Measurements from ENCODE around the gene CBFB. TPM values are rescaled to one million over a fixed set of nuclear protein-coding genes. Genes with fewer than 3 reads are reported as not detected.
"Not testable (repeated sequence)": the region's sequence is repeated elsewhere in the genome, so short reads cannot be mapped to it uniquely, and the experiment has no call there.

CBFB gene
- total RNA-seq, 1 donor from 2014 or later = 60.3 TPM

GRCh38 chr16:67034487-67034886 is 5.5 kb downstream of the CBFB start:
- intact Hi-C loops (cut with DNase I) = no loop called here
- ATAC-seq (no peak), DNase-seq (ENCODE audit: low spot score) (no peak)

DNA sequence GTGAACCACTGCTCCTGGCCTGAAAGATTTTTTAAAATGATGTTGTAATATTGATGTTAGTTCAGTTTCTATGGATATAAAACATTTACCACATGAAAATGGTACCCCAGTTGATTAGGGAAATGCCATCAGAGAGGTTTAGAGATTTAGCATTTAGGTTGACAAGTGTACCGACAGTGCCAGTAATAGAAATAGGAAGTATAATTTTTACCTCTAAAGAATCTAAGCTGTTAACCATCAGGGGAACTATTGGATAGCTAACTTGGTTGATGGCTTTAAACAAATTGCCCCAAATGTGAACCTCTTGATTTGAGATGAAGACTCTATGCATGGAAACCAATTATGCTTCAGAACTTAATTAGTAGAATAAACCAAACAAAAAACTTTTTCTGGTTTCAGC is 6.4 kb downstream of the CBFB start:
- DNase-seq (ENCODE audit: low spot score) = no peak
- intact Hi-C loops (cut with DNase I) = no loop called here
- ATAC-seq = no peak

DNA sequence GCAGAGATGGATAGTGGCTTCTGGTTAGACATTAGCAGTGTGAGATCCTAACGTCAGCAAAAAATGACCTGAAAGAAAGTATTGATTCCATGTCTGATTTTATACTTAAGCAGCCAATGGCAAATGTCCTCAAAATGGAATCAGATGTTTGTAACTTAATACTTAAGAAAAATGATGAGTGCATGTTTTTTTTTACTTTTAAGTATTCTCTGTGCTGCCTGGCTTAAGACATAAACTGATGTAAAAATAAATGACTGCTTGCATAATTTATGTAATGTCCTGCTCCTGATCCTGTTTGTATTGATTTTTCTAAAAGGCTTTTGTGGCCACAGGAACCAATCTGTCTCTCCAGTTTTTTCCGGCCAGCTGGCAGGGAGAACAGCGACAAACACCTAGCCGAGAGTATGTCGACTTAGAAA is 7.4 kb downstream of the CBFB start:
- DNase-seq (ENCODE audit: low spot score) = no peak
- ATAC-seq = no peak
- intact Hi-C loops (cut with DNase I) = no loop called here

DNA sequence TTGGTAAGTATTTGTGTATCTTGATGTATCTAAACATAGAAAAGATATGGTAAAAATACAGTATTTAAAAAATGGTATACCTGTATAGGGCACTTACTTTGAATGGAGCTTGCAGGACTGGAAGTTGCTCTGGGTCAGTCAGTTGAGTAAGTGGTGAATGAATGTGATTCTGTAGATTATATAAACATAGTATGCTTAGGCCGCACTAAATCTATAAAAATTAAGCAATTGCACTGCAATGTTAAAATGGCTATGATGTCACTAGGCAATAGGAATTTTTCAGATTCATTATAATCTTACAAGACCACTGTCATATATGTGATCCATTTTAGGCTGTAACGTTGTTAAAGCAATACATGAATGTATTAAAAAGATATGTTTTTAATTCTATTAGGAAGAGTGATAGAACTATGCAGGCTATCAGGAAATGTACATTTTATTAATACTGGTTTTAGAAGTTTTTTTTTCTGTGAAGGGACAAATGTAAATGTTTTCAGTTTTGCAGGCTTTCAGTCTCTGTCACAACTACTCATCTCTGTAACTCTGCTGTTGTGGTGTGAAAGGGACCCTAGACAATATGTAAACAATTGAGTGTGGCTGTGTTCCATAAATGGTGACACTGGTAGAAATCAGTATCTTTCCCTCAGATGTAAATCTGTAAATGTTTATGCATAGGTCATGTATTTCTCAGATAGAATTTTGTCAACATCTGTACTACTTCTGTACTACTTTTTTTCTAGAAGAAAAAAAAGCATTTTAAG is 10.5 kb downstream of the CBFB start:
- no peak for ATAC-seq
- DNase-seq (ENCODE audit: low spot score) = no peak
- intact Hi-C loops (cut with DNase I) = no loop called here

GRCh38 chr16:67040166-67040565 is 11.2 kb downstream of the CBFB start:
- ATAC-seq (no peak), DNase-seq (ENCODE audit: low spot score) (no peak)
- intact Hi-C loops (cut with DNase I) = no loop called here

GRCh38 chr16:67040906-67041305 is 12.0 kb downstream of the CBFB start:
- intact Hi-C loops (cut with DNase I) = no loop called here
- DNase-seq (ENCODE audit: low spot score) (no peak), ATAC-seq (no peak)

DNA sequence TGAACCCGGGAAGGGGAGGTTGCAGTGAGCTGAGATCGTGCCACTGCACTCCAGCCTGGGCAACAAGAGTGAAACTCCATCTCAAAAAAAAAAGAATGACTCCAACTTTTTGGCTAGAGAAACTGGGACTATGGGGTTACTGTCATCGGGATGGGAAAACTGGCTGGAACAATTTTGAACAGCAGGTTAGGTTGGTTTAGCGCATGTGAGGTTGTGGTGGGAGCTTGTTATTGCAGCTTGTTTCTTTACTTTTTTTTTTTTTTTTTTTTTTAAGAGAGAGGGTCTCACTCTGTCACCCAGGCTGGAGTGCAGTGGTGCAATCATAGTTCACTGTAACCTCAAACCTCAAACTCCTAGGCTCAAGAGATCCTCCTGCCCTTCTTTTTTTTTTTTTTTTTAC is 12.6 kb downstream of the CBFB start:
- ATAC-seq; DNase-seq (ENCODE audit: low spot score); intact Hi-C loops (cut with DNase I): not testable (repeated sequence)

DNA sequence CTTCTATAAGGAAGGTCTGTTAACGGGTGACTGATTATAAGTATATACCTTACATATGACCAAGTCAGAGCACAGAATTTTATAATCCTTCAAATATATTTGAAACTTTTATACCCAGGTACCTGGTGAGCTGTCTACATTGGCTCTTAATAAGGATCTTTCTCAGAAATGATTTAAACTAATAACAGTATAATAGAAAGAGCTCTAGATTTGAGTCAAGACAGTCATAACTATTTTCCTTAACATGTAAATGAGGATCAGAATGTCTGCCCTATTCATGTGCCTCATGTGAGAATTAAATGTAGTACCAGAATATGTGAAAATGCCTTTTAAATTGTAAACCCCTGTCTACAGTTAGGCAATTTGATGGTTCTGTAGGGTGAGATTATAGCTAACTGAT is 14.5 kb downstream of the CBFB start:
- intact Hi-C loops (cut with DNase I) = no loop called here
- DNase-seq (ENCODE audit: low spot score) (no peak), ATAC-seq (no peak)

DNA sequence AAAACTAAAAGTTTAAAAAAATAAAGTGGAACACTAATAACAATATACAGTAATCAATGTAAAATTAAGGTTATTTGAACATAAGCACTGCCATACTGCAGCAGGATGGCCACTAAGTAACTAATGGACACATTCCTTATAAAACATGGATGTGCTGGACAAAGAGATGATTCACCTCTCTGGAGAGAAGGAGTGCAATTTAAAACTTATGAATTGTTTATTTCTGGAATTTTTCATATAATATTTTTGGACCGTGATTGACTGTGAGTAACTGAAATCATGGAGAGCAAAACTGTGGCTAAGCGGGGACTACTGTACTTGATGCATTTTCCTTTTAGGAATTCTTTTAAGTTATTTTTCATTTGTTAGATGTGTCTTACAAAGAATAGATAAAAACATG is 21.8 kb downstream of the CBFB start:
- intact Hi-C loops (cut with DNase I) = no loop called here
- DNase-seq (ENCODE audit: low spot score) (no peak), ATAC-seq (no peak)

DNA sequence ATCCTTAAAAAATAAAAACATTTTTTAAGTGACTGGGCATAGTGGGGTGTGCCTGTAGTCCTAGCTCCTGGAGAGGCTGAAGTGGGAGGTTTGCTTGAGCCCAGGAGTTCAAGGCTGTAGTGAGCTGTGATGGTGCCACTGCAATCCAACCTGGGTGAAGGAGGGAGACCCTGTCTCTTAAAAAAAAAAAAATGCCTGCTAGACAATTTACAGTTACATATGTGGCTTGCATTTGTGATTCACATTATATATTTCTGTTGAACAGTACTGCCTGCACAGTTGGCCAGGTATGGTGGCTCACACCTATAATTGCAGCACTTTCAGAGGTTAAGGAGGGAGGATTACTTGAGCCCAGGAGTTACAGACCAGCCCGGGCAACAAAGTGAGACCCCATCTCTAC is 23.4 kb downstream of the CBFB start:
- ATAC-seq (no peak), DNase-seq (ENCODE audit: low spot score) (no peak)
- intact Hi-C loops (cut with DNase I) = no loop called here

- intact Hi-C loops (cut with DNase I) = no loop called here
- no peak for ATAC-seq
- DNase-seq (ENCODE audit: low spot score) = no peak
These were observed 24.9 kb downstream of the CBFB start for GRCh38 chr16:67053767-67054334.

- intact Hi-C loops (cut with DNase I) = no loop called here
- ATAC-seq = no peak
- DNase-seq (ENCODE audit: low spot score) = no peak
These were observed 26.0 kb downstream of the CBFB start for GRCh38 chr16:67054901-67055300.

DNA sequence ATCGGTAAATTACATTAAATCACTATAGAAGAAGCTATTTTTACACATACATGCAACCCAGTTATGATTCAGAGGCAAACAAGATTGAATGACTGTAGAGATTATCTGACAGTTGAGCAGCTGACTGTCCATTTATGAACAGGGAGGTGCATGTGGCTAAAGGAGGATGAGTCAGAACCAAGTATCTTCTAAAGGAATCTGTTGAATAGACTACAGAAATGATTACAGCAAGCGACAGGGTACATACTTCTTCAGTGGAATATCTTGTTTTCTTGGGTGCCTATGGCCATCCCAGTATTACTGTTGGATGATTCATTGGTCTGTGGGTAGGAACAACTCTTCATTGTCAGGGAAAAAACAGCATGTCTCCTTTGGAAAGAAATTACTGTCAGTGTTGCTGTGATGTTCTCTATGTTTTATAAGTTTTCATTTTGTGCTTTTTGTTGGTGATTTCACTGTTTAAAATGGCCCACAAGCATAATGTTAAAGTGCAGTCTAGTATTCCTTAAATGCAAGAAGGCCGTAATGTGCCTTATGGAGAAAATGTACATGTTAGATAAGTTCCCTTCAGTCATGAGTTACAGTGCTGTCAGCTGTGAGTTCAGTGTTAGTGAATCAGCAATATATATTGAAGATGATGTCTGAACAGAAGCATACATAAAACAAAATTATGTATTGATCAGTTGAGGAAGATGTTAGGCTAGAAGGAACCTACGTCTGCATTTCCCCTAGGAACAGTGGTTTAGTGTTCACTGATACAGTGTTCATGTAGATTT is 27.0 kb downstream of the CBFB start:
- no peak for DNase-seq (ENCODE audit: low spot score)
- intact Hi-C loops (cut with DNase I) = no loop called here

GRCh38 chr16:67063008-67063407 is 34.1 kb downstream of the CBFB start:
- ATAC-seq = no peak
- DNase-seq (ENCODE audit: low spot score) = no peak
- intact Hi-C loops (cut with DNase I) = no loop called here

More for the DNA sequence above, 27.0 kb downstream of the CBFB start:
- no peak for ATAC-seq

DNA sequence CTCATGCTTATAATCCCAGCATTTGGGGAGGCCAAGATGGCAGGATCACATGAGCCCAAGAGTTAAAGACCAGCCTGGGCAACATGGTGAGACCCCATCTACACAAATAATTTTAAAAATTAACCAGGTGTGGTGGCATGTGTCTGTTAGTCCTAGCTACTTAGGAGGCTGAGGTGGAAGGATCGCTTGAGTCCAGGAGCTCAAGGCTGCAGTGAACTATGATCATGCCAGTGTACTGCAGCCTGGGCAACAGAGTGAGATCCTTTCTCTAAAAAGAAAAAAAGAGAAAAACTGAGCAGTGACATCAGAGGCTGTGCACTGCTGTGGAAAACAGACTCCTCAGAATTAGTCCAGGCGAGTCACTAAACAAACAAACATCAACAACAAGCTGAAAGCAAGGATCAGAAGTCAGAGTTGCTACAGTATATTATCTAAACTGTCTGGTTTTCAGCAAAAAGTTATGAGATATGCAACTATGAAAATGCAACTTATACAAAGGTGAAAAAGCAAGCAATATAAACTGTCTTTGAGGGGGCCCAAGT is 39.3 kb downstream of the CBFB start:
- intact Hi-C loops (cut with DNase I) = no loop called here
- DNase-seq (ENCODE audit: low spot score) = no peak
- ATAC-seq = no peak

GRCh38 chr16:67071476-67072048 is 42.6 kb downstream of the CBFB start:
- DNase-seq (ENCODE audit: low spot score) = no peak
- ATAC-seq = no peak
- intact Hi-C loops (cut with DNase I) = no loop called here

GRCh38 chr16:67075331-67075730 is 46.4 kb downstream of the CBFB start:
- DNase-seq (ENCODE audit: low spot score) = no peak
- intact Hi-C loops (cut with DNase I) = no loop called here
- no peak for ATAC-seq

GRCh38 chr16:67077871-67078270 is 48.9 kb downstream of the CBFB start:
- intact Hi-C loops (cut with DNase I) = no loop called here
- DNase-seq (ENCODE audit: low spot score) (no peak), ATAC-seq (no peak)

GRCh38 chr16:67082100-67082499 is 53.2 kb downstream of the CBFB start:
- intact Hi-C loops (cut with DNase I) = no loop called here
- ATAC-seq (no peak), DNase-seq (ENCODE audit: low spot score) (no peak)

DNA sequence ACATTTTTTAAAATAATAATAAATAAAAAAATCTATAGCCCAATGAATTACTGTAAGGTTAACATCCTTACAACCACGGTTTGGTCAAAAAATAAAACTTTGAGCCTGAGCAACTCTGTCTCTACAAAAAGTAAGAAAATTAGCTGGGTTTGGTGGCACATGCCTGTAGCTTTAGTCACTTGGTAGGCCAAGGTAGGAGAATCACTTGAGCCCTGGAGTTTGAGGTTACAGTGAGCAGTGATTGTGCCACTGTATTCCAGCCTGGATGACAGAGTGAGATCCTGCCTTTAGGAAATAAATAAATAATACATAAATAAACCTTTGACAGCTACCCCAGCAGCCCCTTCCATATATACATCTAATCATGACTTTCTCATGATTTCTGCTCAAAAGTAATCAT is 53.9 kb downstream of the CBFB start:
- ATAC-seq (no peak), DNase-seq (ENCODE audit: low spot score) (no peak)
- intact Hi-C loops (cut with DNase I) = no loop called here
